D721Med (cell line): ENCODE data around the gene MYO18B.

ENCODE experiments used
- DNase-seq: peaks from one replicate; pipeline ENCODE4 v3.0.0; 2011; ENCODE audit warnings: low spot score; ENCODE audit not compliant: insufficient read length
- FAIRE-seq: peaks from 2 replicates; lab custom pipeline; 2011; peaks lifted over from hg19 to GRCh38; lab: Jason Lieb, UNC
- TF ChIP-seq, protein P1 (sequence below): IDR thresholded peaks from 2 replicates; pipeline ENCODE4 v1.5.1; 2012; ENCODE audit warnings: mild to moderate bottlenecking, control low read depth; ENCODE audit not compliant: insufficient read depth; ENCODE audit errors: missing control alignments

Gene MYO18B

DNA sequence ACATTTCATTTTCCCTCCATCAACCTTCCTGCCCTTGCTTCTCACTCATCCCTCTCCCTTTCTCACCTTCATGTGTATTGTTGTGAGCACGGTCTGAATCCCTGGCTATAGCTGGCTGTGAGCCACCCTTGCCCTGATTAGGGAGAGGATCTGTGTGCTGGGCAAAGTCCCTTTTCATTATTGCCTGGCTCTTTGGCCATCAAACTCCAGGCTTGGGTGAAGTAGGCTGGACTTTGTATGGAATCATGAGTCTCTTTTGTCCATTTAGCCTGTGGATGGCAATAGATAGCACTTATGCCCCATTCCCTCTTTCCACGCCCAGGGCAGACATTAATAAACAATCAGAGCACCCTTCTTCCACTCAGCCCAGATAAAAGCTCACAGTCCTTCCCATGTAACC is 6.7 kb downstream of the MYO18B start:
- no peak for FAIRE-seq
- TF ChIP-seq, protein P1, sequence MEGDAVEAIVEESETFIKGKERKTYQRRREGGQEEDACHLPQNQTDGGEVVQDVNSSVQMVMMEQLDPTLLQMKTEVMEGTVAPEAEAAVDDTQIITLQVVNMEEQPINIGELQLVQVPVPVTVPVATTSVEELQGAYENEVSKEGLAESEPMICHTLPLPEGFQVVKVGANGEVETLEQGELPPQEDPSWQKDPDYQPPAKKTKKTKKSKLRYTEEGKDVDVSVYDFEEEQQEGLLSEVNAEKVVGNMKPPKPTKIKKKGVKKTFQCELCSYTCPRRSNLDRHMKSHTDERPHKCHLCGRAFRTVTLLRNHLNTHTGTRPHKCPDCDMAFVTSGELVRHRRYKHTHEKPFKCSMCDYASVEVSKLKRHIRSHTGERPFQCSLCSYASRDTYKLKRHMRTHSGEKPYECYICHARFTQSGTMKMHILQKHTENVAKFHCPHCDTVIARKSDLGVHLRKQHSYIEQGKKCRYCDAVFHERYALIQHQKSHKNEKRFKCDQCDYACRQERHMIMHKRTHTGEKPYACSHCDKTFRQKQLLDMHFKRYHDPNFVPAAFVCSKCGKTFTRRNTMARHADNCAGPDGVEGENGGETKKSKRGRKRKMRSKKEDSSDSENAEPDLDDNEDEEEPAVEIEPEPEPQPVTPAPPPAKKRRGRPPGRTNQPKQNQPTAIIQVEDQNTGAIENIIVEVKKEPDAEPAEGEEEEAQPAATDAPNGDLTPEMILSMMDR, result no peak
- DNase-seq, result no peak

DNA sequence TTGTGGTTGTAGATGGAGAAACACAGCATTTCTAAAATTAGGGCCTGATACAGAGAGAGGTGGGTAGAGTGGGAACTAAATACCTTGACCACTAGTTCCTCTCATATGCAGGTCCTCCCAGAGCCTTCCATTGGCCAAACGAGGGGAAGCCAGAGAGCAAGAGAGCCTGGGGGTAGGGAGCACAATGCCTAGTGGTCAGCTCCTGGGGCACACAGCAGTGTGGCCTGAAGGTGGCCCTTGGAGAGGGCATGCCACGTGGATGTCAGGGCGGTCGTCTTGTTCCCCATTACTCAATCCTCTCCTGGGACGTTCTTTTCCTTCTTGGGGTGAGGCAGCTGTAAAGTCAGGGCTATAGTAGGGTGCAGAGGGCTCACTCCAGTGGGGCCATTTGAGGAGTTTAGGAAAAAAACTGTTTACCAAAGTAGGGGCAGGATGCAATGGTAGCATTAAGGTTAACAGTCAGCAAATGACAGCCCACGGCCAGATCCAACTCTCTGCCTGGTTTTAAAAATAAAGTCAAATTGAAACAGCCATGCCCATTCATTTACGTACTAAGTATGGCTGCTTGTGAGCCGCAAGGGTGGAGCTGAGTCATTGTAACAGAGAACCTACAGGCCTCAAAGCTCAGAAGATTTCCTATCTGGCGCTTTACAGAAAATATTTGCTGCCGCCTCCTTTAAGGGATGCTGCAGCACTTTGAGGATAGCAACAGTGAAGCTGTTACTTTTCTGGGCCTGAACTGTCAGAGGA is 7.6 kb downstream of the MYO18B start:
- DNase-seq (no peak), FAIRE-seq (no peak)
- TF ChIP-seq, protein P1, result no peak

DNA sequence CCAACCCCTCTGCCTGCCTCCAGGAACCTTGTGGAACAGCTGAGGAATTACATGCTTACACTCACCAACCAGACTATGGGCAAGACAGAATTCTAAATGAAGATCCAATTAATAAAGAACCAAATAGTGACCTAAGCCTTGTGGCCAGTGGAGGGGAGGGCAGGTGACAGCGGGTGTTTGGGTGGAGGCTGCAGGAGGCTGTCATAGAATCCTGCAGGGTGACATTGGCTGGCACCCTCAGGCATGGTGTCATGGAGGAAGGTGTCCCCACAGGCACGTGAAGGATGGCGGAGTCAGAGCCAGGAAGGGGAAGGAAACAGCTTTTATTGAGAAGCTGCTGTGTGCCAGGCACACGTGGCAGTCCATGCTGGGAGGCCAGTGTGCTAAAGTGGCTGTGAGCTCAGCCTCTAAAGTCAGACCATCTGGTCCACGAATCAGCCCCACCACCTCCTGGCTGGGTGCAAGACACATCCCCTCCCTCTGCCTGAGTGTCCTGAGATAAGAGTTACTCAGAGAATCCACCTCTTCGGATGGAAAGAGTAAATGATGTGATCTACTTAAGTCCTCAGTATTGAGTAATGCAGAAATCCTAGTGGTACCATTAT is 8.7 kb downstream of the MYO18B start:
- FAIRE-seq, result no peak
- TF ChIP-seq, protein P1, result no peak
- DNase-seq, result no peak

DNA sequence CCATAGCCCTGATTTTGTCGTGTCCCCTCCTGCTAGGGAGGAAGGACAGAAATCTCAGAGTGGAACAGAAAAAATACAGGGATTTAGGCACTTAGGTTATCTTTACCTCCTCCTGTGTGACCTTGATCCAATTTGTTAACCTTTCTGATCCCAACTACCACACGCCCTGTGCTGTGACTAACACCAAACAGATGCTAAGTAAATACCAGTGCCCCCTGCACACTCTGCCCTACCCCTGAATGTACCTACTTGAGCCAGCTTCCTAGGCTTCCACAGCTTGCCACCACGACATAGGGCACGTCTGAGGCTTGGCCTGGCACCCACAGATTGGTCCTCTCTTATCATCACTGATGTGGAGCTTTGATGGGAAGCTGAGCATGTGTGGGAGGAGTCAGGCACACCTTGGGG is 9.2 kb downstream of the MYO18B start:
- FAIRE-seq, result no peak
- no peak for DNase-seq
- TF ChIP-seq, protein P1, result no peak

DNA sequence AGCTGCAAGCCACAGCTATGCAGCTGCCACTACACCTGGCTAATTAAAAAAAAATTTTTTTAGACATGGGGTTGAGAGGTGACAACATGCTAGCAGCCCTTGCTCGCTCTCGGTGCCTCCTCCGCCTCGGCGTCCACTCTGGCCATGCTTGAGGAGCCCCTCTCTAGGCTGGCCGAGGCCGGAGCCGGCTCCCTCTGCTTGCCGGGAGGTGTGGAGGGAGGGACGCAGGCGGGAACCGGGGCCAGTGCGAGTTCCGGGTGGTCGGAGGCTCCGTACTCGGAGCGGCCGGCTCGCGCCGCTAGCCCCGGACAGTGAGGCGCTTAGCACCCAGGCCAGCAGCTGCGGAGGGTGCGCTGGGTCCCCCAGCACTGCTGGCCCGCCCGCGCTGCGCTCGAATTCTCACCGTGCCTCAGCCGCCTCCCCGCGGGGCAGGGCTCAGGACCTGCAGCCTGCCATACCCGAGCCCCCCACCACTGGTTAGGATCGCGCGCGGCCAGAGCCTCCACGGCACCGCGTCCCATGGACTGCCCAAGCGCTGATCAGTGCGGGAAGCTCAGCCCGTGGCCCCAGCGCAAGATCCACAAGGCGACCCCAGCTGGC is 10.7 kb downstream of the MYO18B start:
- FAIRE-seq, result no peak
- TF ChIP-seq, protein P1, result no peak
- no peak for DNase-seq

DNA sequence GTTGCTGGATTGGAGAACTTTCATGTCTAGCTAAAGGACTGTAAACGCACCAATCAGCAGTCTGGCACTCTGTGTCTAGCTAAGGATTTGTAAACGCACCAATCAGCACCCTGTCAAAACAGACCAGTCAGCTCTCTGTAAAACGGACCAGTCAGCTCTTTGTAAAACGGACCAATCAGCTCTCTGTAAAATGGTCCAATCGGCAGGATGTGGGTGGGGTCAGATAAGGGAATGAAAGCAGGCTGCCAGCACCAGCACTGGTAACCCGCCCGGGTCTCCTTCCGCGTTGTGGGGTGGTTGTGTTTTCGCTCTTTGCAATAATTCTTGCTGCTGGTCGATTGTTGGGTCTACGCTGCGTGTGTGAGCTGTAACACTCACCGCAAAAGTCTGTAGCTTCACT is 11.3 kb downstream of the MYO18B start:
- FAIRE-seq (no peak), DNase-seq (no peak)
- TF ChIP-seq, protein P1, result no peak
